D721Med (cell line): ENCODE measurements around the gene SNPH.

Experiments
- DNase-seq: peaks from one replicate; pipeline ENCODE4 v3.0.0; 2011; ENCODE audit warnings: low spot score; ENCODE audit not compliant: insufficient read length
- FAIRE-seq: peaks from 2 replicates; lab custom pipeline; 2011; peaks lifted over from hg19 to GRCh38; lab: Jason Lieb, UNC
- TF ChIP-seq, protein P1 (sequence below): IDR thresholded peaks from 2 replicates; pipeline ENCODE4 v1.5.1; 2012; ENCODE audit warnings: mild to moderate bottlenecking, control low read depth; ENCODE audit not compliant: insufficient read depth; ENCODE audit errors: missing control alignments

Gene SNPH

GRCh38 chr20:1331101-1331500 is 65.0 kb downstream of the SNPH start:
- TF ChIP-seq, protein P1, sequence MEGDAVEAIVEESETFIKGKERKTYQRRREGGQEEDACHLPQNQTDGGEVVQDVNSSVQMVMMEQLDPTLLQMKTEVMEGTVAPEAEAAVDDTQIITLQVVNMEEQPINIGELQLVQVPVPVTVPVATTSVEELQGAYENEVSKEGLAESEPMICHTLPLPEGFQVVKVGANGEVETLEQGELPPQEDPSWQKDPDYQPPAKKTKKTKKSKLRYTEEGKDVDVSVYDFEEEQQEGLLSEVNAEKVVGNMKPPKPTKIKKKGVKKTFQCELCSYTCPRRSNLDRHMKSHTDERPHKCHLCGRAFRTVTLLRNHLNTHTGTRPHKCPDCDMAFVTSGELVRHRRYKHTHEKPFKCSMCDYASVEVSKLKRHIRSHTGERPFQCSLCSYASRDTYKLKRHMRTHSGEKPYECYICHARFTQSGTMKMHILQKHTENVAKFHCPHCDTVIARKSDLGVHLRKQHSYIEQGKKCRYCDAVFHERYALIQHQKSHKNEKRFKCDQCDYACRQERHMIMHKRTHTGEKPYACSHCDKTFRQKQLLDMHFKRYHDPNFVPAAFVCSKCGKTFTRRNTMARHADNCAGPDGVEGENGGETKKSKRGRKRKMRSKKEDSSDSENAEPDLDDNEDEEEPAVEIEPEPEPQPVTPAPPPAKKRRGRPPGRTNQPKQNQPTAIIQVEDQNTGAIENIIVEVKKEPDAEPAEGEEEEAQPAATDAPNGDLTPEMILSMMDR: no peak
- DNase-seq (no peak), FAIRE-seq (no peak)

DNA sequence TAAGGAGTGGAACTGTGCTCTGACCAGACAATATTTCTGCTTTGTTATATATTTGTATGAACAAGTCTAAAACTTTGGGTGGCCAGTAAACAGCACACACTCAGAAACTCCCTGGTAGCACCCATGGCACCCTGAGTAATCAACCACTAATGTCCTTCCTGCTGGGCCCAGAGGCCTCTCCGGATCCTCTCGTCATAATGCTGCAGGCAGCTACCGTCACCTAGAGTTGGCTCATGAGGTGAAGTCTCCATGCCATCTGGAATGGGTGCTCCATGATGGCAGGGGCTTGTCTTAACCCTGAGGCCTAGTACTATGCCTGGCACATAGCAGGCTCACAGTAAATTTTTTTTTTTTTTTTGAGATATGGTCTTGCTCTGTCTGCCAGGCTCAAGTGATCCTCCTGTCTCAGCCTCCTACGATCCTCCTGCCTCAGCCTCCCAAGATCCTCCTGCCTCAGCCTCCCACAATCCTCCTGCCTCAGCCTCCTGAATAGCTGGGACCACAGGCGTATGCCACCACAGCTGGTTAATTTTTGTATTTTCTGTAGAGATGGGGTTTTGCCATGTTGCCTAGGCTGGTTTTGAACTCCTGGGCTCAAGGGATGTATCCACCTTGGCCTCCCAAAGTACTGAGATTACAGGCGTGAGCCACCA is 65.8 kb downstream of the SNPH start:
- FAIRE-seq: no peak
- DNase-seq: no peak
- TF ChIP-seq, protein P1: no peak

- DNase-seq (no peak), FAIRE-seq (no peak)
- TF ChIP-seq, protein P1: no peak
Measured at GRCh38 chr20:1332749-1333300, 66.7 kb downstream of the SNPH start.

- DNase-seq (no peak), FAIRE-seq (no peak)
- TF ChIP-seq, protein P1: no peak
Measured at GRCh38 chr20:1333462-1334369, 67.6 kb downstream of the SNPH start.

DNA sequence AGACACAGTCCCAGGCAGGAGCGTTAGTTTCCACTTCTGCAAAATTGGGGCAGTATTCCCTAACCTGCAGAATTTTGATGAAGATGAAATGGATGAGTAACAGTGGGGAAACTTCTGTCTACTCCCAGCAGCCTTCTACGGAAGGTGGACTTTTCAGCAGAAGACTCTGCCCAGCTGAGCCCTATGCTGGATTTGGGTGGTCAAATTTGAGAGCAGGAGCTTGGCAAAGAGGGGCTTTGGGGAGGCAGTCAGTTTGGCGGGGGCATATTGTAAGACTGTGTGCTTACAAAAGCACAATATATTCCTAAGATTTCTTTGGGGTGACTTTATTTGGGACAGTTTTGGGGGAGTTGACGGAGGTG is 68.3 kb downstream of the SNPH start:
- TF ChIP-seq, protein P1: no peak
- DNase-seq (no peak), FAIRE-seq (no peak)

- DNase-seq (no peak), FAIRE-seq (no peak)
- TF ChIP-seq, protein P1: no peak
Measured at GRCh38 chr20:1334761-1335160, 68.7 kb downstream of the SNPH start.
